HepG2 (cell line): ENCODE results near the gene SCYL1. TPM values are rescaled to one million over a fixed set of nuclear protein-coding genes. Genes with fewer than 3 reads are reported as not detected.

Experiments used
- AHDC1 ChIP-seq: sonication (generic); formaldehyde crosslinking; IDR thresholded peaks from 2 replicates; pipeline ENCODE4 v1.5.1; 2020; ENCODE audit warnings: mild to moderate bottlenecking, missing genetic modification reagents, borderline replicate concordance
- ARID4A ChIP-seq: sonication (generic); formaldehyde crosslinking; IDR thresholded peaks from 2 replicates; pipeline ENCODE4 v1.5.0; 2020; ENCODE audit warnings: mild to moderate bottlenecking, missing genetic modification reagents, borderline replicate concordance
- CBX5 ChIP-seq: sonication (generic); formaldehyde crosslinking; IDR thresholded peaks from 2 replicates; pipeline ENCODE4 v1.4.0; 2020; ENCODE audit warnings: missing genetic modification reagents, borderline replicate concordance
- ETV5 ChIP-seq: IDR thresholded peaks from 2 replicates; pipeline ENCODE4 v1.6.1; 2018; ENCODE audit warnings: missing biosample characterization, missing genetic modification reagents, inconsistent platforms, borderline replicate concordance
- MXI1 ChIP-seq: IDR thresholded peaks from 3 replicates; pipeline ENCODE4 v1.6.1; 2012; ENCODE audit warnings: low read depth, low read length, inconsistent platforms, borderline replicate concordance
- PAWR ChIP-seq: sonication (generic); formaldehyde crosslinking; IDR thresholded peaks from 2 replicates; pipeline ENCODE4 v1.4.0; 2020; ENCODE audit warnings: missing genetic modification reagents, mild to moderate bottlenecking, borderline replicate concordance
- TOPORS ChIP-seq: sonication (generic); formaldehyde crosslinking; IDR thresholded peaks from 2 replicates; pipeline ENCODE4 v1.8.0; 2023; ENCODE audit warnings: mild to moderate bottlenecking, missing genetic modification reagents
- ZBTB46 ChIP-seq: sonication (generic); formaldehyde crosslinking; IDR thresholded peaks from 2 replicates; pipeline ENCODE4 v1.4.0; 2020; ENCODE audit warnings: mild to moderate bottlenecking, missing genetic modification reagents, borderline replicate concordance
- ZFP90 ChIP-seq: sonication (generic); formaldehyde crosslinking; IDR thresholded peaks from 2 replicates; pipeline ENCODE4 v1.8.0; 2022; ENCODE audit warnings: missing genetic modification reagents, mild to moderate bottlenecking, inconsistent platforms, borderline replicate concordance
- ZFX ChIP-seq: sonication (generic); formaldehyde crosslinking; IDR thresholded peaks from 2 replicates; pipeline ENCODE4 v1.4.0; 2020; ENCODE audit warnings: mild to moderate bottlenecking, low read depth, missing genetic modification reagents, moderate library complexity
- ZMYM3 ChIP-seq: sonication (generic); formaldehyde crosslinking; IDR thresholded peaks from 2 replicates; pipeline ENCODE4 v1.5.1; 2020; ENCODE audit warnings: mild to moderate bottlenecking, missing genetic modification reagents
- ZNF235 ChIP-seq: sonication (generic); formaldehyde crosslinking; IDR thresholded peaks from 2 replicates; pipeline ENCODE4 v1.8.1; 2023; ENCODE audit warnings: mild to moderate bottlenecking, missing genetic modification reagents, borderline replicate concordance
- polyA plus RNA-seq, 8 experiments: library from polyadenylated mRNA; depleted of rRNA in 3 of 8; stranded (reverse) in 7 of 8; unstranded in 1 of 8; fragments of >200 nt; fragmentation: Illumina TruSeq in 4 of 8; extraction: Trizol in 4 of 8; gene quantifications; 2 replicates each; pipeline versions ENCODE4 v1.2.1 to v1.2.3, GENCODE V29; 2011 to 2016; ENCODE audit warnings: low read depth in 4 of 8, missing spikeins in 1 of 8, mixed read lengths in 1 of 8; ENCODE audit not compliant: insufficient read depth in 1 of 8
- total RNA-seq, 5 experiments: library from RNA; depleted of rRNA; stranded (reverse); fragments of >200 nt; fragmentation: Illumina TruSeq; extraction: Trizol; gene quantifications; 2 replicates each; pipeline ENCODE4 v1.2.3, GENCODE V29; 2016; ENCODE audit warnings: low read depth in 1 of 5

SCYL1 gene
- total and polyA plus RNA-seq, 2 of the 13 experiments (the other 11 are each of a cell fraction or from before 2014, with no cell fraction given): 65.9 to 103 TPM

- TF ChIP-seq AHDC1 (CRISPR knock-in tag): no peak
- peak; percentile 94; the same call in 1 of the 2 replicates for TF ChIP-seq ZMYM3 (CRISPR knock-in tag)
- TF ChIP-seq ZNF235 (CRISPR knock-in tag): peak; percentile 58; the same call in 1 of the 2 replicates
- no peak for TF ChIP-seq TOPORS (CRISPR knock-in tag)
- TF ChIP-seq MXI1: peak; percentile 38; the same call in 1 of the 3 replicates
- TF ChIP-seq ZBTB46 (CRISPR knock-in tag): no peak
- peak; percentile 49; the same call in 1 of the 2 replicates for TF ChIP-seq ZFP90 (CRISPR knock-in tag)
- TF ChIP-seq ZFX (CRISPR knock-in tag): peak; percentile 65; the same call in 1 of the 2 replicates
- 0 out of 2 replicates have a peak, but pooled peaks have one; percentile 6 for TF ChIP-seq CBX5 (CRISPR knock-in tag)
- TF ChIP-seq ARID4A (CRISPR knock-in tag): peak; percentile 28; the same call in 1 of the 2 replicates
- no peak; the same call in 1 of the 2 replicates for TF ChIP-seq ETV5
- no peak for TF ChIP-seq PAWR (CRISPR knock-in tag)
These were observed 50.8 kb downstream of the SCYL1 start, which contains the start of gene EHBP1L1 (continued) for GRCh38 chr11:65575568-65576231.
